Measurements from ENCODE around the gene PRRC1. TPM values are rescaled to one million over a fixed set of nuclear protein-coding genes. Genes with fewer than 3 reads are reported as not detected.

The PRRC1 gene
- 60.4 and 78.1 TPM in 2 replicates for total RNA-seq

DNA sequence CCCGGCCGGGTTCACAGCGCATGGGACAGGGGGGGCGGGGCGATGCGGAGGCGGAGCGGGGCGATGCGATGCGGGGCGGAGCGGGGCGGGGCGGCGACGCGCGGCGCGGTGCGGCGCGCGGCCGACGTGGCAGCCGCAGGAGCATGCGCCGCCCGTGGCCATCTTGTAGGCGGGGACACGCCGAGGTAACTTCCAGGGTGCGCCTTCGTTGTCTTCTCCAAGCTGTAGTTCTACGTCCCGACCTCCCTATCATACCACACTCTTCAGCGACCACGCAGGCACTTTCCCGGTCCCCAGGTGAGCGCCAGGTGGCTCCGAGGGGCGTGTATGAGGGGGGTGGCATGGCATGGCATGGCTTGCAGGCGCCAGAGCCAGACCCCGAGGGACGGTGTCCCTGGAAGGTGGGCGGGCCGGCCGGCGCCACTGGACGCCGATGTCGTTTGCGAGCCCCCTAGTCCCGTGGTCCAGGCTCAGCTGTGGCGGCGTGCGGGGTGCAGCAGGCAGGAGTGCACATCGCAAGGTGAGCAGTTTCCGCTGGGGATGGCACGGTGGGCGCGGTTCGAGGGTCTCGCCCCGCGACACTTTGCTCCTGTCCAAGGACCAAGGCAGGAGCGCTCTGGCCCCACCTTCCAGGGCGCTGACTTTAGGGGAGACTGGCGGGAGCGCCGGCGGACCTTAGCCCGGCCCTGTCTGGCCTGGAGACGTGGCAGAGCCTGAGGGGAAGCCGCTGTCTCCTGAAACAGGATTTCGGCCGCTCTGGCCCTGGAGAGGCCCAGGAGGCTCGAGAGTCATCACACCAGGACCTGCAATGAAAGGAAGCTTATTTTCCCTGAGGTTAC is at the start of gene PRRC1:
Gene PRRC1 (plus strand): TSS at position 161 of the 839 bp plus-strand sequence. CDS start 5,840 bp downstream, outside the sequence.

Other genes with a start within 250 kb of the PRRC1 start
- gene MEGF10, start 226.8 kb upstream of the PRRC1 start, total RNA-seq = under 0.01 TPM in 1 of 2 replicates, not detected in the other
- not detected in 2 replicates for gene CTXN3, start 131.4 kb downstream of the PRRC1 start, total RNA-seq
- not detected in 2 replicates for gene CCDC192, start 185.8 kb downstream of the PRRC1 start, total RNA-seq

All from smooth muscle cell of trachea (primary cell).